Tibial nerve (tissue), 4 donors: ENCODE results near the gene ZNF362.

Experiments used
- EP300 ChIP-seq, 2 donors: sonication (generic); formaldehyde crosslinking; IDR thresholded peaks; one replicate each; pipeline ENCODE4 v1.6.1; 2017; ENCODE audit warnings: antibody characterized with exemption in 2 of 2, mild to moderate bottlenecking in 1 of 2
- POLR2A ChIP-seq, 2 donors: fragments of 450-650 bp; IDR thresholded peaks; one replicate each; pipeline ENCODE4 v1.6.1; 2017; ENCODE audit warnings: antibody characterized with exemption in 2 of 2, mild to moderate bottlenecking in 2 of 2, moderate library complexity in 2 of 2
- TF ChIP-seq, protein P1 (sequence below), 5 experiments: fragments of 200-600 bp in 3 of 5; fragments of 450-650 bp in 2 of 5; sonication (generic) in 3 of 5; IDR thresholded peaks; one replicate each; pipeline ENCODE4 v1.5.1; 2016 to 2019; ENCODE audit warnings: antibody characterized with exemption in 5 of 5, mild to moderate bottlenecking in 3 of 5, moderate library complexity in 2 of 5

GRCh38 chr1:33349778-33350610 is 93.7 kb downstream of the ZNF362 start:
- TF ChIP-seq, protein P1, sequence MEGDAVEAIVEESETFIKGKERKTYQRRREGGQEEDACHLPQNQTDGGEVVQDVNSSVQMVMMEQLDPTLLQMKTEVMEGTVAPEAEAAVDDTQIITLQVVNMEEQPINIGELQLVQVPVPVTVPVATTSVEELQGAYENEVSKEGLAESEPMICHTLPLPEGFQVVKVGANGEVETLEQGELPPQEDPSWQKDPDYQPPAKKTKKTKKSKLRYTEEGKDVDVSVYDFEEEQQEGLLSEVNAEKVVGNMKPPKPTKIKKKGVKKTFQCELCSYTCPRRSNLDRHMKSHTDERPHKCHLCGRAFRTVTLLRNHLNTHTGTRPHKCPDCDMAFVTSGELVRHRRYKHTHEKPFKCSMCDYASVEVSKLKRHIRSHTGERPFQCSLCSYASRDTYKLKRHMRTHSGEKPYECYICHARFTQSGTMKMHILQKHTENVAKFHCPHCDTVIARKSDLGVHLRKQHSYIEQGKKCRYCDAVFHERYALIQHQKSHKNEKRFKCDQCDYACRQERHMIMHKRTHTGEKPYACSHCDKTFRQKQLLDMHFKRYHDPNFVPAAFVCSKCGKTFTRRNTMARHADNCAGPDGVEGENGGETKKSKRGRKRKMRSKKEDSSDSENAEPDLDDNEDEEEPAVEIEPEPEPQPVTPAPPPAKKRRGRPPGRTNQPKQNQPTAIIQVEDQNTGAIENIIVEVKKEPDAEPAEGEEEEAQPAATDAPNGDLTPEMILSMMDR (IDR thresholded peaks at IDR 0.05), result peak in 1 of 5 experiments; percentile 13
- TF ChIP-seq POLR2A (IDR thresholded peaks at IDR 0.05), result peak; percentile 76 to 84
- peak in 1 of 2 donors; percentile 88 for TF ChIP-seq EP300 (IDR thresholded peaks at IDR 0.05)
